A673 (cell line): ENCODE results near the gene LYPD8. TPM values are rescaled to one million over a fixed set of nuclear protein-coding genes. Genes with fewer than 3 reads are reported as not detected.

Experiments used
- BruUV-seq: library from RNA; stranded (reverse); fragments of 400-500 nt; replicated peaks from 2 replicates; lab custom pipeline; 2021; lab: Mats Ljungman, UMichigan
- CTCF ChIA-PET: fragments of 300-600 bp; sonication (Branson Sonifier 250); formaldehyde crosslinking; loops from one replicate; lab custom pipeline; 2022; ENCODE audit warnings: antibody characterized with exemption; lab: Charles Lee
- POLR2A ChIA-PET: fragments of 300-600 bp; sonication (Branson Sonifier 250); formaldehyde crosslinking; loops from one replicate; lab custom pipeline; 2022; ENCODE audit warnings: antibody characterized with exemption; ENCODE audit not compliant: low non-redundant PET; lab: Charles Lee
- DNase-seq: peaks from one replicate; pipeline ENCODE4 v3.0.0-alpha.2; 2015; ENCODE audit warnings: low spot score
- H3K27ac ChIP-seq: fragments of 200-600 bp; sonication (generic); 2 replicates; pipeline ENCODE4 v1.5.1; 2016; ENCODE audit warnings: mixed run types, low read depth, mild to moderate bottlenecking, mixed read lengths, antibody characterized with exemption, low read length; ENCODE audit not compliant: poor library complexity, severe bottlenecking
- H3K27me3 ChIP-seq: fragments of 200-600 bp; sonication (generic); replicated peaks from 2 replicates; pipeline ENCODE4 v1.6.1; 2017; ENCODE audit warnings: mixed run types, low read depth, mild to moderate bottlenecking, mixed read lengths, antibody characterized with exemption, low read length; ENCODE audit not compliant: insufficient read depth, poor library complexity
- H3K36me3 ChIP-seq: fragments of 200-600 bp; sonication (generic); 2 replicates; pipeline ENCODE4 v1.6.1; 2016; ENCODE audit warnings: mixed run types, mild to moderate bottlenecking, mixed read lengths, antibody characterized with exemption, low read length; ENCODE audit not compliant: insufficient read depth, poor library complexity, severe bottlenecking
- H3K4me1 ChIP-seq: fragments of 200-600 bp; sonication (generic); 2 replicates; pipeline ENCODE4 v1.6.1; 2017; ENCODE audit warnings: mixed run types, mild to moderate bottlenecking, mixed read lengths, antibody characterized with exemption, low read length; ENCODE audit not compliant: insufficient read depth, poor library complexity, severe bottlenecking
- H3K4me3 ChIP-seq: fragments of 200-600 bp; sonication (generic); 2 replicates; pipeline ENCODE4 v1.5.1; 2016; ENCODE audit warnings: low read depth, mixed run types, mild to moderate bottlenecking, mixed read lengths, low read length; ENCODE audit not compliant: poor library complexity, severe bottlenecking
- H3K9me3 ChIP-seq: fragments of 200-600 bp; sonication (generic); 2 replicates; pipeline ENCODE4 v1.6.1; 2016; ENCODE audit warnings: mixed run types, low read depth, mild to moderate bottlenecking, mixed read lengths, antibody characterized with exemption, low read length; ENCODE audit not compliant: poor library complexity, severe bottlenecking
- CTCF ChIP-seq: fragments of 300-800, 200-600 bp; sonication (generic); conservative IDR thresholded peaks from 2 replicates; pipeline ENCODE4 v1.5.1; 2017; ENCODE audit warnings: low read depth, mild to moderate bottlenecking, antibody characterized with exemption, low read length, moderate library complexity, mixed read lengths
- EZH2 ChIP-seq: fragments of 200-600 bp; sonication (generic); IDR thresholded peaks from 2 replicates; pipeline ENCODE4 v1.6.1; 2017; ENCODE audit warnings: borderline replicate concordance, low read depth, mild to moderate bottlenecking, mixed read lengths, antibody characterized with exemption, low read length; ENCODE audit not compliant: poor library complexity, severe bottlenecking
- intact Hi-C: fragments of 100-400 bp; cut with micrococcal nuclease; formaldehyde crosslinking; loops from one replicate; pipeline ENCODE4 v1.10.0; 2022; ENCODE audit not compliant: unreplicated experiment
- total RNA-seq: library from RNA; stranded (reverse); gene quantifications from 2 replicates; pipeline ENCODE4 v1.2.3, GENCODE V29; 2021

The LYPD8 gene
- total RNA-seq, 1 experiment from 2014 or later: not detected

GRCh38 chr1:248751142-248751541 is 4.4 kb downstream of the LYPD8 start:
- ChIA-PET POLR2A (no interaction called here), CTCF (no interaction called here)
- no TSS peak for BruUV-seq
- H3K4me1 ChIP-seq: no peaks in the 10 kb centered on the region
- no peaks in the 10 kb centered on the region for H3K36me3 ChIP-seq
- no peaks in the 10 kb centered on the region for H3K9me3 ChIP-seq
- peaks cover under 1% of the 10 kb centered on the region for H3K27me3 ChIP-seq
- no peak for TF ChIP-seq EZH2
- no peak for TF ChIP-seq CTCF
- intact Hi-C loops: no loop called here
- H3K27ac ChIP-seq: no peak overlapping the region
- no peak overlapping the region for H3K4me3 ChIP-seq
- no peak for DNase-seq

- POLR2A ChIA-PET: no interaction called here
- Histone ChIP-seq H3K4me1 (no peaks in the 10 kb centered on the region), H3K9me3 (no peaks in the 10 kb centered on the region), H3K4me3 (no peak overlapping the region), H3K27ac (no peak overlapping the region), H3K27me3 (peaks cover 6% of the 10 kb centered on the region), H3K36me3 (no peaks in the 10 kb centered on the region)
- no peak for DNase-seq
- intact Hi-C loops: no loop called here
- BruUV-seq: no TSS peak
- CTCF ChIA-PET: interaction anchor here (0.6 kb wide), 1 partner anchor 174 kb away, joined by 9 read pairs; no protein-coding TSS in a partner anchor
- no peak for TF ChIP-seq CTCF
- TF ChIP-seq EZH2: no peak
Observed at GRCh38 chr1:248750496-248750895, 5.1 kb downstream of the LYPD8 start.

GRCh38 chr1:248748211-248748610 is 7.3 kb downstream of the LYPD8 start:
- CTCF ChIA-PET: no interaction called here
- Histone ChIP-seq H3K27ac (no peak overlapping the region), H3K27me3 (peaks cover 15% of the 10 kb centered on the region), H3K4me3 (no peak overlapping the region), H3K36me3 (no peaks in the 10 kb centered on the region), H3K9me3 (no peaks in the 10 kb centered on the region), H3K4me1 (no peaks in the 10 kb centered on the region)
- intact Hi-C loops: no loop called here
- no peak for DNase-seq
- POLR2A ChIA-PET: no interaction called here
- BruUV-seq: no TSS peak
- no peak for TF ChIP-seq CTCF
